Mesothelial cell of epicardium (in vitro differentiated cells): Measurements from ENCODE around the gene SPAG16. TPM values are rescaled to one million over a fixed set of nuclear protein-coding genes. Genes with fewer than 3 reads are reported as not detected.
A peak's percentile ranks its signal among the peaks of the same experiment; 100 is the strongest.

Source experiments
- DNase-seq, 2 experiments: peaks; one replicate each; pipeline ENCODE4 v3.0.0; 2021; ENCODE audit warnings: low spot score in 2 of 2; ENCODE audit not compliant: unreplicated experiment in 2 of 2
- H3K27ac Mint-ChIP-seq: 2 replicates; pipeline ENCODE4 v1.8.0; 2021; ENCODE audit warnings: mixed read lengths
- H3K27me3 Mint-ChIP-seq: 2 replicates; pipeline ENCODE4 v1.8.0; 2021; ENCODE audit warnings: low read depth, mixed read lengths
- H3K36me3 Mint-ChIP-seq: 2 replicates; pipeline ENCODE4 v1.8.0; 2021; ENCODE audit warnings: mixed read lengths
- H3K4me1 Mint-ChIP-seq: 2 replicates; pipeline ENCODE4 v1.8.0; 2021; ENCODE audit warnings: mixed read lengths
- H3K4me3 Mint-ChIP-seq: 2 replicates; pipeline ENCODE4 v1.8.0; 2021; ENCODE audit warnings: mild to moderate bottlenecking, moderate library complexity, mixed read lengths
- H3K9me3 Mint-ChIP-seq: 2 replicates; pipeline ENCODE4 v1.8.0; 2021; ENCODE audit warnings: mixed read lengths
- total RNA-seq: library from RNA; stranded (reverse); gene quantifications from 3 replicates; pipeline ENCODE4 v1.2.1, GENCODE V29; 2021
- TF ChIP-seq, protein P1 (sequence below): fragments of 200-600 bp; sonication (generic); IDR thresholded peaks from one replicate; pipeline ENCODE4 v1.5.0; 2021; ENCODE audit warnings: antibody characterized with exemption; ENCODE audit not compliant: unreplicated experiment

Gene SPAG16
- total RNA-seq, 1 donor from 2014 or later: 35.1 TPM

DNA sequence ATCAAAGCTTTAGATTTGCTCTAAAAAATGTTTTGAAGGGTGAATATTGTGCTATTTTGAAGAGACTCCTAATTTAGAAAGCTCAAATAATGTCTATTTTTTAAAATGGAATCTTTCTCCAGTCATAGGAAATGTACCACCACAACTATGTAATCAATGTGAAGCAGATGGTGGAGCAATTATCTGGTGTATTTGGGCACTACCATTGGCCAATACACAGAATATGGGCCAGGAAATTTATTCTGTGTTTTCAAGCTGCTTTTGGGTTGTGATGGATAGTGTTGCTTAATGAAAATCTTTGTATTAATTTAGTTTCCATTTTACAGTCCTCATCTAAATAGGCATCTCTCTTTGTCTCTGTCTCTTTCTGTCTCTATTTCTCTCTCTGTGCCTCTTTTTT lies 1109.5 kb downstream of the SPAG16 start:
- H3K27ac Mint-ChIP-seq: no peak overlapping the region
- TF ChIP-seq, protein P1, sequence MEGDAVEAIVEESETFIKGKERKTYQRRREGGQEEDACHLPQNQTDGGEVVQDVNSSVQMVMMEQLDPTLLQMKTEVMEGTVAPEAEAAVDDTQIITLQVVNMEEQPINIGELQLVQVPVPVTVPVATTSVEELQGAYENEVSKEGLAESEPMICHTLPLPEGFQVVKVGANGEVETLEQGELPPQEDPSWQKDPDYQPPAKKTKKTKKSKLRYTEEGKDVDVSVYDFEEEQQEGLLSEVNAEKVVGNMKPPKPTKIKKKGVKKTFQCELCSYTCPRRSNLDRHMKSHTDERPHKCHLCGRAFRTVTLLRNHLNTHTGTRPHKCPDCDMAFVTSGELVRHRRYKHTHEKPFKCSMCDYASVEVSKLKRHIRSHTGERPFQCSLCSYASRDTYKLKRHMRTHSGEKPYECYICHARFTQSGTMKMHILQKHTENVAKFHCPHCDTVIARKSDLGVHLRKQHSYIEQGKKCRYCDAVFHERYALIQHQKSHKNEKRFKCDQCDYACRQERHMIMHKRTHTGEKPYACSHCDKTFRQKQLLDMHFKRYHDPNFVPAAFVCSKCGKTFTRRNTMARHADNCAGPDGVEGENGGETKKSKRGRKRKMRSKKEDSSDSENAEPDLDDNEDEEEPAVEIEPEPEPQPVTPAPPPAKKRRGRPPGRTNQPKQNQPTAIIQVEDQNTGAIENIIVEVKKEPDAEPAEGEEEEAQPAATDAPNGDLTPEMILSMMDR: no peak
- no peaks in the 10 kb centered on the region for H3K9me3 Mint-ChIP-seq
- DNase-seq: no peak
- no peaks in the 10 kb centered on the region for H3K4me1 Mint-ChIP-seq
- H3K4me3 Mint-ChIP-seq: no peak overlapping the region
- peaks cover 1% of the 10 kb centered on the region for H3K27me3 Mint-ChIP-seq
- H3K36me3 Mint-ChIP-seq: no peaks in the 10 kb centered on the region

DNA sequence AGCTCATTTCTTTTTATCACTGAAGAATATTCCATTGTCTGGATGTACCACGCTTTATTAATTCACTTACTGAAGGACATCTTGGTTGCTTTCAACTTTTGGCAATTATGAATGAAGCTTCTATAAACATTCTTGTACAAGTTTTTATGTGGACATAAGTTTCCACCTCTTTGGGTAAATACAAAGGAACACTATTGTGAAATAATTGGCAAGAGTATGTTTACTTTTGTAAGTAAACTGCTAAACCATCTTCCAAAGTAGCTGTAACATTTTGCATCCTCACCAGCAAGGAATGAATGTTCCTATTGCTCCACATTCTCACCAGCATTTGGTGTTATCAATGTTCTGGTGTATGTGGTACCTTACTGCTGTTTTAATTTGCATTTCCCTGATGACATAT lies 1110.8 kb downstream of the SPAG16 start:
- DNase-seq: no peak
- Mint-ChIP-seq H3K36me3 (no peaks in the 10 kb centered on the region), H3K27ac (no peak overlapping the region), H3K27me3 (peaks cover 1% of the 10 kb centered on the region), H3K4me3 (no peak overlapping the region), H3K9me3 (no peaks in the 10 kb centered on the region), H3K4me1 (no peaks in the 10 kb centered on the region)
- TF ChIP-seq, protein P1: no peak

DNA sequence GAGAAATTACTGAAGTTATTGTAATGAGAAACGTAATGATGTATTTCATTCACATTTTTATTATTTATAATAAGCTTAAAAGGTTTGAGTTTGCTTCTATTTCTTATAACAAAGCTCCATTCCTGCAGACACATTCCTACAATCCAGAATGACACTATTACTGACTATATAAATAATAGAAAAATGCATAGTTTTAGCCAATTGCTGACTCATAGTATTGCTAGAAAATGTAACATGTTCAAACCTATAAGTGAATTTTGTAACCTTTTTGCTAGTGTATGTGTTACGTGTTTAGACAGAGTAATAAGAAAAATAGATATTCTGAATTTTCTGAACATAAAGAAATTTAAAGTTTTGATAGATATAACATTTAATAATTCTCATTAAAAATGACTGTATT lies 1117.3 kb downstream of the SPAG16 start:
- Mint-ChIP-seq H3K4me1 (no peaks in the 10 kb centered on the region), H3K36me3 (no peaks in the 10 kb centered on the region), H3K27me3 (no peaks in the 10 kb centered on the region), H3K9me3 (no peaks in the 10 kb centered on the region), H3K4me3 (no peak overlapping the region), H3K27ac (no peak overlapping the region)
- DNase-seq: no peak
- TF ChIP-seq, protein P1: no peak

DNA sequence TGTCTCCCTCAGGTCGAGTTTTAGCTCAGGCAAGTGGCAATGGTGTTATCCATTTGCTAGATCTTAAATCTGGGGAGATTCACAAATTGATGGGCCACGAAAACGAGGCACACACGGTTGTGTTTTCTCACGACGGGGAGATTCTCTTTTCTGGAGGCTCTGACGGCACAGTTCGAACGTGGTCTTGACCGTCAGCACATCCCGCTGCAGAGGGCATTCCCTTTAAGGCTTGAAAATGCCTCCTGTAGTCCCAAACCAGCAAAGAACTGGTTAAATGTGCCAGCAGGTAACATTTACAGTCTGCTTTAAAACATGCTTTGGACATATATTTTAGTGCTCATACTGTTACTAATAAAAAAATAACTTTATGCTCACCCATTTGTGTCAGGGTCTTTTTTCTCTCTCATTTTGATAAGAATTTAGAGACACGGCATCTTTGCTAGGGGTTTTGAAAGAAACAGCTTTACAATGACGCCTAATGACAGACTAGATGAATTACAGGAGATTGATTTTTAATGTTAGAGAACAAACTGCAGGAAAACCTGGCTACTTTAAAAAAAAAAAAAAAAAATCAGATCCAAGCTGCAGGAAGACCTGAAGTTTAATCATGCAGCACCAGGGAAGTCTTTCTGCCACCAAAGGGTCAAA lies 1126.0 kb downstream of the SPAG16 start:
- no peak overlapping the region for H3K27ac Mint-ChIP-seq

DNA sequence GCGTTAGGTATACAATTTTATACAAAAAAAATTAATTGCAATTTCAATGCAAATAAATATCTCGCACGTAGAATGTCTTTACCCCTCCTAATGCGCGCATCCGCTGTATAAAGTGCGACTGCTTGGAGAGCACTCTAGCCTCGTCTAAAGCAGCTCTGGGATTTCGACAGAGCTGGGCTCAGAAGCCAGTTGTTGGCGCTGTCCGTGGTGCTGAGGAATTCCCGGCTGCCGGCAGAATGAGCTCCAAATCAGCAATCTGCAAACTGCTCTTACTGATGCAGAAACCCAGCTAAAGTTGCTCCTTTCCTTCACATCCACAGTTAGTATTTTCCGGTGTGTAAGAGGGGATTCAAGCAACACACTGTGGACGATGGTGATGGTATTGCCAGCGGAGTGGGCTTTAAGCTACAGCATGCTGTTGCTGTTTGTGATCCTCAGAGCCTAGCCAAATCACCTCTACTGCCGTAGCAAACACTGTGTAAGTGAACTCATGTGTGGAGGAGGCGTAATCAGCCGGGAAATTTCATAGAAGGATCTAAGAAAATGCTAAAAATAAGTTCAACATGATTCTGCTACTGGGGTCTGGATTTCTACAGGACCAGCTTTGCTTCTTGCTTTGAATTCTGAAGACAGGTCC lies 1126.8 kb downstream of the SPAG16 start, which contains the start of gene VWC2L:
VWC2L (plus strand) TSS at position 137 of the 637 bp plus-strand sequence. CDS start 3,140 bp downstream, outside the sequence.
- peaks cover 32% of the 10 kb centered on the region for H3K27me3 Mint-ChIP-seq
- no peaks in the 10 kb centered on the region for H3K9me3 Mint-ChIP-seq
- H3K36me3 Mint-ChIP-seq: no peaks in the 10 kb centered on the region
- no peak within 1 kb of the TSS for H3K4me3 Mint-ChIP-seq
- H3K4me1 Mint-ChIP-seq: no peaks in the 10 kb centered on the region
- DNase-seq: peak; percentile 64 to 93
- no peak within 1 kb of the TSS for H3K27ac Mint-ChIP-seq
- TF ChIP-seq, protein P1: no peak

More for the DNA sequence above, 1126.0 kb downstream of the SPAG16 start:
- TF ChIP-seq, protein P1: no peak
- Mint-ChIP-seq H3K36me3 (no peaks in the 10 kb centered on the region), H3K9me3 (no peaks in the 10 kb centered on the region), H3K4me3 (no peak overlapping the region), H3K27me3 (peaks cover 31% of the 10 kb centered on the region), H3K4me1 (no peaks in the 10 kb centered on the region)
- no peak for DNase-seq
